ENCODE data around the gene MTMR12. TPM values are rescaled to one million over a fixed set of nuclear protein-coding genes. Genes with fewer than 3 reads are reported as not detected.

MTMR12 gene
- total RNA-seq, 2 donors from 2014 or later, result 22.1 to 23.5 TPM

DNA sequence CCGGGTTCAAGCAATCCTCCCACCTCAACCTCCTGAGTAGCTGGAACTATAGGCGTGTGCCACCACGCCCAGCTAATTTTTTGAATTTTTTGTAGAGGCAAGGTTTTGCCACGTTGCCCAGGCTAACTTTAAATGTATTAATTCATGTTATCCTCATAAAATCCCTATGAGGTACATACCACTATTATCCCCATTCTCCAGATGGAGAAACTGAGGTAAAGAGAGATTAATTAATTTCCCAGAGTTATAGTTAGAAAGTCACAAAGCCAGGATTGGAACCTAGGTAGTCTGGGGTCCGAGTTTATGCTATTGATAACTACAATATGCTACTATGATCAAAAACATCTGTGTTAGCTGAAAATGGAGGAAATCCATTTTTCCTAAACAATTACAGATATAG lies 106.7 kb downstream of the MTMR12 start:
- H3K9me3 Mint-ChIP-seq, result peaks cover 0 to 2% of the 10 kb centered on the region in 2 donors
- no peak for DNase-seq
- H3K27ac Mint-ChIP-seq, result no peak overlapping the region
- peaks cover 6% of the 10 kb centered on the region for H3K27me3 Mint-ChIP-seq (ENCODE audit: low read depth)
- peaks cover 0 to 6% of the 10 kb centered on the region in 2 donors for H3K36me3 Mint-ChIP-seq (ENCODE audit: insufficient read depth in 2 of 2)
- peaks cover 54% of the 10 kb centered on the region for H3K4me1 Mint-ChIP-seq (ENCODE audit: low read depth)
- no peak overlapping the region for H3K4me3 Mint-ChIP-seq
- ATAC-seq (replicated peaks in 1 of 2), result no peak

DNA sequence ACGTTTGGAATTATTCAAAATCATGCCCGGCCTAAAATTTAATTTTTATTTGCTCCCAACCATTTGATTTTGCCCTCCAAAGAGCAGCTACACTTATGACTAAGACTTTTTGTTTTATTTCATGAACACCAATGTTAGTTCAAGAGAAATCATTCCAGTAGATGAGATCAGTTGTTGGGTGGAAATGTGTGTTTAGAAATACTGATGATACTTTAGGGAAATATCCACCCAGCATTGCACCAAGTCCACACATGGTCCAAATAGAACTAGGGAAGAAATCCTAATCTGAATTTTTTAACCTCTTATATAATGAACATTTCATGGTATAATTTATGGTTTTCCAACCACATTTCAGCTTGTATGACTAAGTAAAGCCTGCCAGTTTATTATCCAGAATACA lies 110.3 kb downstream of the MTMR12 start:
- no peak overlapping the region for H3K4me3 Mint-ChIP-seq
- peaks cover 41% of the 10 kb centered on the region for H3K4me1 Mint-ChIP-seq (ENCODE audit: low read depth)
- H3K27ac Mint-ChIP-seq, result no peak overlapping the region
- peaks cover 0 to 3% of the 10 kb centered on the region in 2 donors for H3K36me3 Mint-ChIP-seq (ENCODE audit: insufficient read depth in 2 of 2)
- ATAC-seq (replicated peaks in 1 of 2) (no peak), DNase-seq (no peak)
- H3K27me3 Mint-ChIP-seq (ENCODE audit: low read depth), result peaks cover 6% of the 10 kb centered on the region
- H3K9me3 Mint-ChIP-seq, result no peaks in the 10 kb centered on the region

- DNase-seq, result no peak
These were observed 111.5 kb downstream of the MTMR12 start for GRCh38 chr5:32201122-32201753.

GRCh38 chr5:32197032-32197431 lies 115.7 kb downstream of the MTMR12 start:
- H3K9me3 Mint-ChIP-seq, result no peaks in the 10 kb centered on the region
- H3K27ac Mint-ChIP-seq, result no peak overlapping the region
- H3K36me3 Mint-ChIP-seq (ENCODE audit: insufficient read depth in 2 of 2), result peaks cover 0 to 2% of the 10 kb centered on the region in 2 donors
- peaks cover 21% of the 10 kb centered on the region for H3K27me3 Mint-ChIP-seq (ENCODE audit: low read depth)
- ATAC-seq (replicated peaks in 1 of 2) (no peak), DNase-seq (no peak)
- H3K4me1 Mint-ChIP-seq (ENCODE audit: low read depth), result peaks cover 15% of the 10 kb centered on the region
- H3K4me3 Mint-ChIP-seq, result no peak overlapping the region

More at GRCh38 chr5:32201122-32201753, 111.5 kb downstream of the MTMR12 start:
- Mint-ChIP-seq H3K27me3 (ENCODE audit: low read depth) (peaks cover 6% of the 10 kb centered on the region), H3K4me1 (ENCODE audit: low read depth) (peaks cover 30% of the 10 kb centered on the region), H3K9me3 (no peaks in the 10 kb centered on the region), H3K27ac (peak overlapping the region; percentile 58), H3K4me3 (peak overlapping the region in 1 of 2 donors; percentile 25), H3K36me3 (ENCODE audit: insufficient read depth in 2 of 2) (peaks cover 0 to 2% of the 10 kb centered on the region in 2 donors)
- ATAC-seq (replicated peaks in 1 of 2), result no peak

DNA sequence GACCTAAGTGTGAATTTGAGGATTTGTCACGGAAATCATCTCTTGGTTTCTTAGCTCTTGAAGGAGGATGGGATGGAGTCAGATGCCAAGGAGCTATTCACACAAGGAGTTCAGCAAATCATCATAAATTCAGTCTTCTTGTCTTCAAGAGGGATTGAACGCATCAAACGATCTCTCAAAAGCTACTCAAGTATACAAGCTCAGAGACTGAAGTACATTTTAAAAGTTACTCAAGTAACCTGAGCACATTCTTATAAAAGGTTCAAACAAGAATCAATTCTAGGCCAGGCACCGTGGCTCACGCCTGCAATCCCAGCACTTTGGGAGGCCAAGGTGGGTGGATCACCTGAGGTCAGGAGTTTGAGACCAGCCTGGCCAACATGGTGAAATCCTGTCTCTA lies 117.5 kb downstream of the MTMR12 start:
- Mint-ChIP-seq H3K9me3 (no peaks in the 10 kb centered on the region), H3K4me1 (ENCODE audit: low read depth) (peaks cover 6% of the 10 kb centered on the region), H3K27me3 (ENCODE audit: low read depth) (peaks cover 21% of the 10 kb centered on the region), H3K4me3 (no peak overlapping the region), H3K36me3 (ENCODE audit: insufficient read depth in 2 of 2) (no peaks in the 10 kb centered on the region), H3K27ac (no peak overlapping the region)
- ATAC-seq (replicated peaks in 1 of 2) (no peak), DNase-seq (no peak)

- Mint-ChIP-seq H3K27me3 (ENCODE audit: low read depth) (peaks cover 21% of the 10 kb centered on the region), H3K36me3 (ENCODE audit: insufficient read depth in 2 of 2) (no peaks in the 10 kb centered on the region), H3K4me3 (no peak overlapping the region), H3K27ac (no peak overlapping the region), H3K9me3 (no peaks in the 10 kb centered on the region), H3K4me1 (ENCODE audit: low read depth) (peaks cover 6% of the 10 kb centered on the region)
- DNase-seq (no peak), ATAC-seq (replicated peaks in 1 of 2) (no peak)
These were observed 119.1 kb downstream of the MTMR12 start for GRCh38 chr5:32193591-32193990.

DNA sequence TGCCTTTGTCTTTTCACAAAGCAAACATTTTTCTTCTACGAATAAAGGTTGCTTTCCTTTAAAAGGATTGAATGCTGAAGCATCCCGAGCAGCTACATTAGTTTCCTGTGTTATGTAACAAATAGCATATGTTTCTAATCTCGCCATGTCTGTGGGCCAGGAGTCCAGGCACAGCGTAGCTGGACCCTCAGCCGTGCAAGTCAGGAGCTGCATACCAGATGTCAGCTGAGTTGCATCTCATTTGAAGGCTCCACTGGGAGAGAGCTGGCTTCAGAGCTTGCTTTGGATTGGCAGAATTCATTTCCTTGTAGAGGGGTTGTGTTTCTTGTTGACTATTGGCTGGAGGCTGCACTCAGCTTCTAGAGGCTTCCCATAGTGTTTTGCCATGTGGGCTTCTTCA lies 122.6 kb downstream of the MTMR12 start:
- no peaks in the 10 kb centered on the region for H3K9me3 Mint-ChIP-seq
- no peak overlapping the region for H3K27ac Mint-ChIP-seq
- H3K27me3 Mint-ChIP-seq (ENCODE audit: low read depth), result peaks cover 19% of the 10 kb centered on the region
- peaks cover 6% of the 10 kb centered on the region for H3K4me1 Mint-ChIP-seq (ENCODE audit: low read depth)
- ATAC-seq (replicated peaks in 1 of 2), result no peak
- no peak for DNase-seq
- no peaks in the 10 kb centered on the region for H3K36me3 Mint-ChIP-seq (ENCODE audit: insufficient read depth in 2 of 2)
- H3K4me3 Mint-ChIP-seq, result no peak overlapping the region

DNA sequence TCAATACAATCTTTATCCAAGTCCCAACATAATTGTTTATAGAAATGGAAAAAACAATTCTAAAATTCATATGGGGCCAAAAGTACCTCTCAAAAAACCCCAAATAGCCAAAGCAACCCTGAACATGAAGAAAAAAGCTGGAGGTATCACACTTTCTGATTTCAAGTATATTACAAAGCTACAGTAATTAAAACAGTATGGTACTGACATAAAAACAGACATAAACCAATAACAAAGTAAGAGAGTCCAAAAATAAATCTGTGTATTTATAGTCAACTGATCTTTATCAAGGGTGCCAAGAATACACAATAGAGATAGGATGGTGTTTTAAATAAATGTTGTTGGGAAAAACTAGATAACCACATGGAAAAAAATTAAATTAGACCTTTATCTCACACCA lies 125.1 kb downstream of the MTMR12 start:
- DNase-seq (no peak), ATAC-seq (replicated peaks in 1 of 2) (no peak)
- Mint-ChIP-seq H3K27ac (no peak overlapping the region), H3K27me3 (ENCODE audit: low read depth) (no peaks in the 10 kb centered on the region), H3K9me3 (no peaks in the 10 kb centered on the region), H3K36me3 (ENCODE audit: insufficient read depth in 2 of 2) (no peaks in the 10 kb centered on the region), H3K4me3 (no peak overlapping the region), H3K4me1 (ENCODE audit: low read depth) (peaks cover 3% of the 10 kb centered on the region)

DNA sequence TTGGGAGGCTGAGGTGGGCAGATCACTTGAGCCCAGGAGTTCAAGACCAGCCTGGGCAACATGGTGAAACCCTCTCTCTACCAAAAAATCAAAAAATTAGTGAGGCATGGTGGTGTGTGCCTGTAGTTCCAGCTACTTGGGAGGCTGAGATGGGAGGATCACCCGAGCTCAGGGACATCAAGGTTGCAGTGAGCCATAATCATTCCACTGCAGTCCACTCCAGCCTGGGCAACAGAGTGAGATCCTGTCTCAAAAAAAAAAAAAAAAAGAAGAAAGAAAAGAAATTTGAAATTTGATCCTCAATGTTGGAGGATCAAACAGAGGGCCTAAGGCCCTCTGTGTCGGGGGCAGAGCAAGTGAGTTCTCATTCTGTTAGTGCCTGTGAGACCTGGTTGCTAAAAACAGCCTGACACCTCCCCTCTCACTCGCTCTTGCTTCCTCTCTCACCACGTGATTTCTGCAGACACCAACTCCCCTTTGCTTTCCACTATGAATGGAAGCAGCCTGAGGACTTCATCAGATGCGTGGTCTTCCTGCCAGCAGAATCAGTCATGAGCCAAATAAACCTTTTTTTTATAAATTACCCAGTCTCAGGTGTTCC lies 130.2 kb downstream of the MTMR12 start:
- peak; percentile 34 to 48 for ATAC-seq (replicated peaks in 1 of 2)
- H3K27ac Mint-ChIP-seq, result no peak overlapping the region
- DNase-seq, result no peak
- no peak overlapping the region for H3K4me3 Mint-ChIP-seq
- H3K27me3 Mint-ChIP-seq (ENCODE audit: low read depth), result peaks cover 14% of the 10 kb centered on the region
- no peaks in the 10 kb centered on the region for H3K36me3 Mint-ChIP-seq (ENCODE audit: insufficient read depth in 2 of 2)
- H3K9me3 Mint-ChIP-seq, result no peaks in the 10 kb centered on the region
- peaks cover 6% of the 10 kb centered on the region for H3K4me1 Mint-ChIP-seq (ENCODE audit: low read depth)

Other genes with a start within 250 kb of the MTMR12 start
- 10 to 100 TPM; 72.3 to 73.2 TPM for gene GOLPH3, start 138.6 kb downstream of the MTMR12 start, total RNA-seq
- 10 to 100 TPM; 82.7 to 85.8 TPM for gene ZFR, start 131.8 kb upstream of the MTMR12 start, total RNA-seq